Endothelial cell of hepatic sinusoid (primary cell): ENCODE data around the gene SPATA25.
"Not testable (repeated sequence)": the region's sequence is repeated elsewhere in the genome, so short reads cannot be mapped to it uniquely, and the experiment has no call there.

Experiments used
- in situ Hi-C: cut with HindIII; loops from 2 replicates; pipeline ENCODE4 v1.10.0; 2017; ENCODE audit warnings: low sequenced_read_pairs

SPATA25 gene

DNA sequence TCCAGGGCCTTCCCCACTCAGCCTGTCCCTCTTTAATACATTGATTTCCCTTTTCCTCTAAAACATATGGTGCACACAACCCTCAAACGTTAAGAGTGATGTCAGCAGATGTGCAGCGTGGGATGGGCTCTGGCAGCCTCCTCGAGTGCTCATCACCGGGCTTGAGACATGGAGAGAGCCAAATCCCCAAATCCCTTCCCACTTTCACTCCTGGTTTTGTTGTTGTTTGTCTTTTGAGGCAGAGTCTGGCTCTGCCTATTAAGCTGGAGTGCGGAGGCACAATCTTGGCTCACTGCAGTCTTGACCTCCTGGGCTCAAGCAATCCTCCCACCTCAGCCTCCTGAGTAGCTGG, 30.3 kb upstream of the SPATA25 start:
- in situ Hi-C loops = no loop called here

DNA sequence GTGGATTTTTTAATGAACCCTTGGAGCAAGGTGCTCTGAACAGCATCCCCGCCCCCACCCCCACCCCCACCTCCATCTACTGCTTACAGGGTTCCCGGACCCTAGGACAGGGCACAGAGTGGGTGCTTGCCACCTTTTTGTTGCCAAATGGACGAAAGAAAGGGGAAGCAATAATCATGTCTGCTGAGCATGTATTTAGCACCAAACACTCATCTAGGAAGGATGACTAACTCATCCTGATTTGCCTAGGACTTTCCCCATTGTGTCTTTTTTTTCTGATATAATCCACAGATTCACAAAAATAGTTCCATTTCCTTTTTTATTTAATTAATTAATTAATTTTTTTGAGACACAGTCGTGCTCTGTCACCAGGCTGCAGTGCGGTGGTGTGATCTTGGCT, 25.7 kb upstream of the SPATA25 start:
- in situ Hi-C loops = no loop called here

DNA sequence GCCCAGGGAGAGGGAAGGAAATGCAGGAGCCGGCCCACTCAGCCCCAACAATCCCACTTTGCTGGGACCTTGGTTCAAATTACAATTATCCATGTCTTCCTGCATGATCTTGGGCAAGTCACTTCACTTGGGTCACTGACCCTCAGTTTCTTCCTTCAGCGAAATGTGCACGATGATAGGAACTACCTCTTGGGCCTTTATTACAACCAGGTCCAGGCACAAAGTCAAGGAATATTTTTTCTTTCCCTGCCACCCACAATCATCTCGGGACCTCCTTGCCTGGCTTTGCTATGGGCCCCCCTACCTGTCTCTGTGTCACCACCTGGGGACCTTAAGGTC, 24.9 kb upstream of the SPATA25 start:
- in situ Hi-C loops = no loop called here

DNA sequence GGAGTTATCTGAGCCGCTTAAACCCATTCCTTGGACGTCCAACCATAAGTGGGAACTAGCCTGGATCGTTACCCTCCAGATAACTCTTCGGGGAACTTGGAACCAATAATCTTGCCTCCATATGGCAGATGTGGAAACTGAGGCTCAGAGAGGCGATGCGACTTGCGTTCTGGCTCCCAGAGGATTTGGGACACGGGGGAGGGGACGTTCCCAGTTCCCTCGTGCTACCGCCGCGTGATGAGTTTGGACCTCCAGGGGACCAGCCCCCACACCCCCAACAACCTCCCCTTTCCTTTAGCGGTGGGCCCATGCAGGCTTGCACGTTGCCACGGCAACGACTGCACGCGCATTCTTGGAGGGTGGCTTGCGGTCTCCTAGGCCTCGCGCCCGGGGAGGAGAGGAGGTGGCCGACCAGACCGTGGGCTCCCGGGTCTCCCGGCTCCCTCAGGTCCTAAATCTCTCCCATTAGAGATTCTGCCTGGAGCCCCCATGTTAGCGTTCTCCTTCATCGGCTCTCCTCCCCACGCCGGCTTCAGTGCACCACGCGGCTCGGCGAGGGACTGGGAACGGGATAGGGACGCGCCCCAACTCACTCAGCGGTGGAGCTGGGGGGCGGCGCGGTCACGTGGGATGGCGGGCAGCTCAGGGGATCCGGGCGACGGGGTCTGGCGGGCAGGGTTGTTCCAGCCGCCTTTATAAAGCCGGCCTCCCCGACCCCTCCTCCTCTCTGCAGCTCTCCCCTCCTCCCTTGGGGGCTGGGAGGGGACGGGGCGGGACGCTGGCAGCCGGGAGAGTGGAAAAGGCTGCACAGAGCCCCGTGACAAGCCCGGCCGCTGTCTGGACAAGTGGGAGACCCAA, 24.3 kb upstream of the SPATA25 start, which contains the start of gene PLTP:
TSS of gene PLTP (minus strand) at position 670 of the 858 bp plus-strand sequence. CDS start 703 bp downstream, outside the sequence.
- in situ Hi-C loops = no loop called here

DNA sequence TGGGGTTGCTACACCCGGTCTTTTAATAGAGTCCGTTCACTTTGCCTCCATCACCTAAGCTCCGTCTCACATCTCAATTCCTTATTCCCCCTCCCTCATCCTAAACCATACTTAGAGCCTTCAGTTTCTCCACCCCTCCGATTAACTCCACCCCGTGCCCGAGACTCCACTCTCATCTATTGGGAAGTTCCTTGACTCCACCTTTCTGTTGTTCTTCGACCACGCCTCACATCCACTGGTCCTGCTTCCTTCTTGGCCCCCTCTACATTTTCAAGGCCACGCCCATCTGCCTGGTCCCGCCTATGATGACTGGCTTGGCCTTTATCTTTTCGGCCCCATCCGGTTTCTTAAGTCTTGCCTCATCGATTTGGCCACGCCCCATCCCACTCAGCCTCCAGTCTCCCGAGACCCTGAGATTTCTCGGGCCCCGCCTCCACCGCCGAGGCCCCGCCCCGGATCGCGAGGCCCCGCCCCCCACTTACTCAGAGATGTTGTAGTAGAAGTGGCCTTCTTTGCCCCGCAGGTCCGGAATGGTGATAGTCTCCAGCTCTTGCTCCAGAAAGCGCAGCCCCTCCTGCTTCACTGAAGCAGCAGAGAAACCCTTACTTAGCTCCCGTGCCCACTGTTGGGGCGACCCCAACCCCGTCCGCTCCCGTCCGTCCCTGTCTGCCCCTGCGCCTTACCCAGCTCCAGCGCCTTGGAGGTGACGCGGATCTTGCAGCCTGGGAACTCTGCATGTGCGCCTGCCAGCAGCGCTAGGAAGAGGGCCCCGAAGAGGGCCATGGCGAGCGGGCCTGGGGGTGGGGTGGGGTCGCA, 23.5 kb upstream of the SPATA25 start:
- in situ Hi-C loops = no loop called here

GRCh38 chr20:45909817-45910669, 22.6 kb upstream of the SPATA25 start:
- in situ Hi-C loops = no loop called here

DNA sequence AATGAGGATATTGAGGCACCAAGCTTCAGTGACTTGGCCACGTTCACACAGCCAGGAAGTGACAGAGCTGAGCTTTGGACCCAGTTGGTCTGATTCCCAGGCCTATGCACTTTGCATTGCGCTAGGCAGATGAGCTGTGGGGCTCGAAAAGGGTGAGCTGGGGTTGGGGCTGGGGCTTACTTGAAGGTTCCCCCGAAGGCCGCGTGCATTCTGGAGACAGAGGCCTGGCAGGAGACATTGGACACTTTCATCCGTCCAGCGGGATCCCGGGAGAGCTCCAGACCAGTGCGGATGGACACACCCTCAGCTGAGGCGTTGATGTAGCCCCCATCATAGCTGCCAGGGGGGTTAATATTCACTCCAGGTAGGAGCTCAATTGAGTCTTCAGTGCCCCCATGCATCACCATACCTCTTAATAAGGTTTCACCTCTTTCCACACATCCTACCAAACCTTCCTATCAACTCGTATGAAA, 21.9 kb upstream of the SPATA25 start:
- in situ Hi-C loops = no loop called here

GRCh38 chr20:45908084-45908483, 20.7 kb upstream of the SPATA25 start:
- in situ Hi-C loops = no loop called here

DNA sequence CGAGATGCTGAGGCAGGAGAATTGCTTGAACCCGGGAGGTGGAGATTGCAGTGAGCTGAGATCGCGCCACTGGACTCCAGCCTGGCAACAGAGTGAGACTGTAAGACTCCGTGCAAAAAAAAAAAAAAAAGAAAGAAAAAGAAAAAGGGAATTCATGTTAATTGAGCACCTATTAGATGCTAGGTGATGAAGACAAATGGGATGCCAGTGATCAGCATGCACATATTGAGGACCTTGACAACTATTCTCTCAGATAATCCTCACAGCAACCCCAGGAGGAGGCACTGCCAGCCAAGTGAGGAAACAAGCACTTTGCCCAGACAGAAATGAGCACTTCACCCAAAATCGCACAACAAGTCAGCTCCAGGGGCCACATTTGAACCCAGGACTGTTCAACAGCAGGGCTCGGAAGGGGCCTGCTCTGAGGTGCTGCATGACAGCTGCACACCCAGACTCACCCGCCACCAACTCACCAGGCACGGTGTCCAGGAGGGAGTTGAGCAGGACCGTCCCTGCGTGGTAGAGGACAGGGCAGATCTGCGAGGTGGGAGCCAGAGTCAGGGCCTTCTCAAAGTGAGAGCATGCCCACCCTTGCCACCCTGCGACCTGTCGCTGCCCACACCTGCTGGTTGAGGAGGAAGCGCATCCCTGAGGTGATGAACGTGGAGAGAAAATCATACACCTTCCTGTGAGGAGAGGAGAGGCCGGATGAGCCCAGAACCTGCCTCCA, 20.0 kb upstream of the SPATA25 start:
- in situ Hi-C loops = no loop called here

GRCh38 chr20:45905505-45906079, 18.2 kb upstream of the SPATA25 start:
- in situ Hi-C loops = no loop called here

DNA sequence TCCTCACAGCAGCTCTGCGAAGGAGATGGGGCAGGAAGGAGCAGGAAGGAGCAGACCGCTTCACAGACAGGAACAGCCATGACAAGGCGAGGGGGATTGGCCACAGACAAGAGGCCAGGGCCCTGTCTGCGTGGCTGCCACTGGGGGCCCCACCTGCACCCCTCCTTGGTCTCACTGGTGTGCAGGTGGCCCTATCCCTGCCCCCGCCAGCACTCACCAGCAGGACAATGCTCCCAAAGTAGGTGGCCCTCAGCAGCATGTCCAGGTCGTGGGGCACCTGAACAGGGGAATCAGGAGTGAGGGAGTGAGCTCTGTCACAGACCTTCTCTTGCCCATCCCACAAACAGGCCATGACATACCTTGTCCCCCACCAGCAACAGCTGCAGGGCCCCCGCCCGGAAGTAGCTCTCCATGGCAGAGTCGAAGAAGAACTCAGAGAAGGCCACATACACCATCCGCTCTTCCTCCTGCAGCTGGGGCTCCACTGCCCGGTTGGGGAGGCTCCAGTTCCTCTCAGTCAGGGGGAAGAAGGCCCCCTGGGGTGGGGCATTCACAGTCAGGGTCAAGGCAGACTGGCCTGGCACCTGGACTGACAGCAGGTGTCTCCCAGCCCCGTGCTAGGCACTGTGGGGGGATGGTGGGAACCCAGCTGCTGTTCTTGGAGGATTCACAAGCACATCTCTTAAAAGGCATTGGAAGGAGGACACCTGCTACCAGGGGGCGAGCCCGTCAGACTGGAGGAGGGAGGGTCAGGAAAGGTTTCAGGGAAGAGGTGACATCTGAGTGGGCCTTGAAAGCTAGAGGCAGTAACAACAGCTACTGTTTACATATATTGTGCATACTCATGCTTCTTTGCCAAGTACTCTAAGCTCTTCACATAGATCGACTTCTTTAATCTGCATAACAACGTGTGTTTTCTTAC, 17.4 kb upstream of the SPATA25 start:
- in situ Hi-C loops = no loop called here

DNA sequence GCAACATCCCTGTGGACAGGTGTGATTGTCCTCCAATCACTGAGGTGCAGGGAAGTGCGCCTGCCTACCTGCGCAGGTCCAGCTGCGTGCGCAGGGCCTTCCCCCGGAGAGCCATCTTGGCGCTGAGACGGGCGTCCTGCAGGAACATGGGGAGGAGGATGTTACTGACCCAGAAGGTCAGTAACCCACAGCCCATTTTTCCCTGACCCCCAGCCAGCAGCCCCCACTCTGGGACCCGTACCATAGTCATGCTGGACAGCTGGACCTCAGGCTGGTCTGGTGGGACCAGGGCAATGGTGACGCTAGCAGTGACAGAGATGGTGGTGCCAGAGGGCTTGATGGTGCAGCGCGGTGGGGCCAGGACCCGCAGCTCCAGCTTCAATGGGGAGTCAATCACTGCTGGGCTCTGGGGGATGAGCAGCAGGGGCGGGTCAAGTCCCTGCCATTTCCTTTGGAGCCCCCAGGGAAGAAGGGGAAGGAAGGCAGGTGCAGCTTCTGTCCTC, 14.8 kb upstream of the SPATA25 start:
- in situ Hi-C loops = no loop called here

DNA sequence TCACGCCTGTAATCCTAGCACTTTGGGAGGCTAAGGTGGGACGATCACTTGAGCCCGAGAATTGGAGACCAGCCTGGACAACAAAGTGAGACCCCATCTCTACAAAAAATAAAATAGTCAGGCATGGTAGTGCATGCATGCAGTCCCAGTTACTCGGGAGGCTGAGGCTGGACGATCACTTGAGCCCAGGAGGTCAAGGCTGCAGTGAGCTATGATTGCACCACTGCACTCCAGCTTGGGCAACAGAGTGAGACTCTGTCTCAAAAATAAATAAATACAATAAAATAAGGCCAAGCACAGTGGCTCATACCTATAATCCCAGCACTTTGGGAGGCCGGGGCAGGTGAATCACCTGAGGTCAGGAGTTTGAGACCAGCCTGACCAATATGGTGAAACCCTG, 13.9 kb upstream of the SPATA25 start:
- in situ Hi-C loops = not testable (repeated sequence)

DNA sequence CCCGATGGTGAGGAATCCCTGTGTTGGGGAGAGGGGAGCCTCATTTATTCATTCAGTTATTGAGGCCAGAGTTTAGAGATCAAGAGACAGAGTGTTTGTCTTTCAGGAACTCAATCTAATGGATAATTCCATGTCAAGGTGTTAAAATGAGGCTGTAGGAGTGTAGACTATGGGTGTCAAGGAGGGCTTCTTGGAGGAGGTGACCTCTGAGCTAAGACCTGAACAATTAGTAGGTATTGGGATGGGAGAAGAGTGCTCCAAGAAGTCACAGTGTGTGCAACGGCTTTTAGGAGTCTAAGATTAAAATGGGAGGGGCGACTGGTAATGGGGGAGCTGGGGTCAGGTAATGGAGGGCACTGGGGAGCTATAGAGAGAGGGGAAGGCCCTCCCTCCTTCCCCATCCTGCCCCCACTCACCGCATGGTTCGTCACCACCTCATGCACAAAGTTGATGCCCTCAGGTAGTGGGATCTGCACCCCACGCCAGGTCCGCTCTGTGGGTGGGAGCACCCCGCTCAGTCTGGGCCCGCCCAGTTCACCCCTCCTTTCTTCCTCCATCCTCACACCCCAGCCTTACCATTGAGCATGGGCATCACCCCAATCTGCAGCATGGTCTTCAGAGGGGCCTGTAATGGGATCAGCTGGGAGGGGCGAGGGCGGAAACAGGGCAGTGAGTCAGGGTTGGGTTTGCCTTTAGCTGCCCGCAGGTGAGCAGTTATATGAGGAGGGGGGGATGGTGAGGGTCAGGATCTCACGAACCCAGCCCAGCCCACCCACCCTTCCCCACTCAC, 11.8 kb upstream of the SPATA25 start:
- in situ Hi-C loops = no loop called here

GRCh38 chr20:45898285-45898684, 10.9 kb upstream of the SPATA25 start:
- in situ Hi-C loops = no loop called here

DNA sequence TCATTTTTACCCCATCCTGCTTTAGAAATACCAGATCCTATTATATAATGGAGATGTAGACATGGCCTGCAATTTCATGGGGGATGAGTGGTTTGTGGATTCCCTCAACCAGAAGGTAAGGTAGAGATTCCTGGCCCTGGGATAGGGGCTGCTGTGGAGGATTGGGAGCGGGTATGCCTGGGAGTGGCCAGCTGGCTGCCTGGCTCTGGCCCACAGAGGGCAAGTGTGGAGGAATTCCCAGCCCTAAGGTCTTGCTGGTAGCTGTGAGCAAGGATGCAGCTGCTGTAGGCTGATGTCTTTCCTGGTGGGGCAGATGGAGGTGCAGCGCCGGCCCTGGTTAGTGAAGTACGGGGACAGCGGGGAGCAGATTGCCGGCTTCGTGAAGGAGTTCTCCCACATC, 10.3 kb upstream of the SPATA25 start:
- in situ Hi-C loops = no loop called here

DNA sequence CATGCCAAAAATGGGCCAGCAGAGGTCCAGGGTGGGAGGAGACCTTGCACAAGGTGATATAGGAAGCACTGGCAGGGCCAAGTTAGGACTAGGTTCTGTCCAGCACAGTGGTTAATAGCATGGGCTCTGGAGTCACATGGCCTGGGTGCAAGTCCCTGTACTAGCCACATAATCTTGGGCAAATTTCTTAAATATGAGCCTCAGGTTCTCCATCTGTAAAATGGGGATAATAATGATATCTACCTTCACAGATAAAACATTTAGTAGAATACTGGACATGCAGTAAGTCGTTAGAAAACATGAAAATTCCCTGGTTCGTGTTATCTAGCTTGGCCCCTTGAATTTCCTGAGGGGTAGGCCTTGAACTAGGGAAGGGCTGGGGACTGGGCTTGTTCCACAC, 9.9 kb upstream of the SPATA25 start:
- in situ Hi-C loops = no loop called here

GRCh38 chr20:45896641-45897161, 9.3 kb upstream of the SPATA25 start:
- in situ Hi-C loops = no loop called here
